Glomerular visceral epithelial cell (primary cell): Measurements from ENCODE around the gene CNTNAP5.

Experiments used
- DNase-seq: peaks from one replicate; pipeline ENCODE4 v3.0.0-alpha.2; 2016; ENCODE audit errors: extremely low spot score

CNTNAP5 gene

DNA sequence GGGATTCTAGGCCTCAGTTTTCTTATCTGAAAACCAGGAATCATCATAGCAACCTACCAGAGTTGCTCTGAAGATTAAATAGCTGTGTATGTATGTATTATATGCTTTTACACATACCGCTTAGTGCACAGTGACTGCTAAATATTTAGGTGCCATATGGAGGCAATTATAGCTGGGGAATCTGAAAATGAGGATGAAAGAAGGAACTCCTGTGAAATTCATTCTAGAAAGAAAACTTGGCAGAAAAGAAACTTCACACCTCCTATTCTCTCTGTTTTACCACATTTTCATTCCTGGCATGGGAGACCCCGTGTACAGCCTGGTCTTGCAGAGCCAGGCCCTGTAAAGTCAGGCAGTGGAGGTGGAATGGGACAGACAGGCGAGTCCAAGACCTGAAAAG, 862.4 kb downstream of the CNTNAP5 start:
- DNase-seq = no peak

DNA sequence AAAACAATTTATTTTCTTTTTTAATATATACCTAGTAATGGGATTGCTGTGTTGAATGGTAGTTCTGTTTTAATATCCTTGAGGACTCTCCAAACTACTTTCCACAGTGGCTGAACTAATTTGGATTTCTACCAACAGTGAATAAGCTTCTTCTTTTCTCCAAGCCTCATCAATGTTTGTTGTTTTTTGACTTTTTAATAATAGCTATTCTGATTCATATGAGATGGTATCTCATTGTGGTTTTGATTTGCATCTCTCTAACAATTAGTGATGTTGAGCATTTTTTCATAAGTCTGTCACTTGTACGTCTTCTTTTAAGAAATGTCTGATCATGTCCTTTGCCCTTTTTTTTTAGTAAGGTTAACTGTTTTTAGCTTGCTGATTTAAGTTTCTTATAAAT, 863.3 kb downstream of the CNTNAP5 start:
- DNase-seq = no peak

- DNase-seq = no peak
Observed at GRCh38 chr2:124894199-124894598, 869.1 kb downstream of the CNTNAP5 start.

DNA sequence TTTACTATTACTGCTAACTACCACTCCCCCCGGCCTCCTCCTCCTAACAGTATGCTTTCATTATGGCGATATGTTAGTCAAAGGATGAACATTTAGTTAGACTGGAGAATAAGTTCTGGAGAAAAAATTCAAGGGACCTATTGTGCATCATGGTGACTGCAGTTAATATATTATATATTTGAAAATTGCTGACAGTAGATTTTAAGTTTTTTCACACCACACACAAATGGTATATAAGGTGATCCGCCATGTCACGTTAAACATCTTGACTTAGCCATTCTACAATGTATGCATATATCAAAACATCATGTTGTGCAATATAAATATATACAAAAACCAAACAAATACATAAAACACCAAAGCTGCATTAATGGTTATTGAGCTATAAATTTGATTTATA, 873.7 kb downstream of the CNTNAP5 start:
- DNase-seq = no peak

DNA sequence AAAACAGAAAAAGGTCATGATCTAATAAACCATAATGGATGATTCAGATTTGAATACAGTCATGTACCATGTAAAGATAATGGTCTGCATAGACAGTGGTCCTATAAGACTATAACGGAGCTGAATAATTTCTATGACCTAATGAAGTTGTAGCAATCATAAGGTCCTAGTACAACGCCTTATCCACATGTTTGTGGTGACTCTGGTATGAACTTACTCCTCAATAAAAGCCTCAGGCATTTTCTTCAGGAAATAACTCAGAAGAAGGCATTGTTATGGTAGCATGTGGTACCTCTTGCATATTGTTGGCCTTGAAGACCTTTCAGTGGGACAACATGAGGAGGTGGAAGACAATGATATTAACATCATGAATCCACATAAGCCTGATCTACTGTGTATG, 883.3 kb downstream of the CNTNAP5 start:
- no peak for DNase-seq

- DNase-seq = no peak
Observed at GRCh38 chr2:124911560-124911959, 886.5 kb downstream of the CNTNAP5 start.

DNA sequence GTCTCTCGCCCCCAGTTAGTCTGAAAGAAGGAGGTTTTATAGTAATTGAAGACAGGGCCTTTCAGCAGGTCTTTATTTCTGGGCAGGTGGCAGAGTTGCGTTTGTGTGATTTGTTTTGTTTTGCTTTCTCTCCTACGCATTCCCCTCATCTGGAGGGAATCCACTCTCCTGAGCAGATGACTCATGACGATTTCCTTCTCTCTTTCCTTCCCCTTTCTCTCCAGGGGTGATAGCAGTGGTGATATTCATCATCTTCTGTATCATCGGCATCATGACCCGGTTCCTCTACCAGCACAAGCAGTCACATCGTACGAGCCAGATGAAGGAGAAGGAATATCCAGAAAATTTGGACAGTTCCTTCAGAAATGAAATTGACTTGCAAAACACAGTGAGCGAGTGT, 888.8 kb downstream of the CNTNAP5 start:
- DNase-seq = no peak

DNA sequence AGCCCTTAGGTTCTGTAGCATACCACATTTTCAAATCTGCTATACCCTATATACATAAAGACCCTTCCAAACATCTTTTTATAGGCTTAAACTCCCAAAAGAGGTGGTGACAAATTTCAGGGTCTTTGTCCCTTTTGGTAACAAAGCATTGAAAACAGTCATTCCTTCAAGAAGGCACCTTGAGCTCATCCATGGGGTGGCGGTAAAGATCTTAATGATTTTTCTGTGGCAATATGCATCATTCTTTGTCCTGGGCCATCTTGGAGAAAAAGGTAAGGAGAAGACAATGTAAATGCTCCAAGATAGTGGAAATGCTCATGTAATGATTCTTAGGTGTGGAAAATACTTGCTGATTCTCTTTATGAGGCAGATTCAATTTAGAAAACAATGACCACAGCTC, 890.5 kb downstream of the CNTNAP5 start:
- DNase-seq = no peak

DNA sequence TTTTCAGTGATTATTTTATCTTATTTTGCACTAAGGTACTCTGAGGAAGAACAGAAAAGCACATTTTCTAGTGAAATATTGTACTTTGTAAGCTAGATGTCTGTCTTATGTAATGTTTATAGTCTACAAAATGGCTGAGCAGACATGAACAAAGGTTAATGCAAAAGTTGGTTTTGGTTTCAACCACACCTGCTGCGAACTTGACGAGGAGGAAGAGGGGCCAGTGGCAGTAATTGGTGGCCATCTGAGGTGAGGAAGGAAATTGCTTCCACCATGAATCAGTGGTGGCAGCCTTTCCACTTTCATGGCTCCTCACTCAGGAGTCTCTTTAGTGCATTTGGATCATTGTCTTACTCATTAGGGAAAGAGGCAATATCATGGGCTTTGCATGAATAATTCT, 894.2 kb downstream of the CNTNAP5 start:
- no peak for DNase-seq

DNA sequence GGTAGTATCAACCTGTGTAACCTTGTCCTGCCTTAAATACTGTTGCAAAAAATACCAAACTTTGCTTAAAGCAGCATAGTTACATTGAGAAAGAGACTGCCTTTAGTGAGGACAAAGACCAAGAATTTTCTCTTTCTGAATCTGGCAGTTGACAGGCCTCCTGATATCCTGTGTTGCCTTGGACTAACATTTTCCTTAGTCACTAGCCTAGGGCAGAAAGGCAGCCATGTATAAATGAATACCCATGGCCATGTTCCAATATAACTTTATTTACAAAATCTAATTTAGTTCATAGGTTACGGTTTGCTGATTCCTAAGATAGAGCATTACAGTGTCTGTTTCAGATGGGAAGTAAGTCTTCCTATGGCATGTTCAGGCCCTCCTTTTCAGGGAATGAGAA, 895.4 kb downstream of the CNTNAP5 start:
- DNase-seq = no peak

GRCh38 chr2:124921191-124921590, 896.1 kb downstream of the CNTNAP5 start:
- no peak for DNase-seq

GRCh38 chr2:124923097-124923496, 898.0 kb downstream of the CNTNAP5 start:
- no peak for DNase-seq

DNA sequence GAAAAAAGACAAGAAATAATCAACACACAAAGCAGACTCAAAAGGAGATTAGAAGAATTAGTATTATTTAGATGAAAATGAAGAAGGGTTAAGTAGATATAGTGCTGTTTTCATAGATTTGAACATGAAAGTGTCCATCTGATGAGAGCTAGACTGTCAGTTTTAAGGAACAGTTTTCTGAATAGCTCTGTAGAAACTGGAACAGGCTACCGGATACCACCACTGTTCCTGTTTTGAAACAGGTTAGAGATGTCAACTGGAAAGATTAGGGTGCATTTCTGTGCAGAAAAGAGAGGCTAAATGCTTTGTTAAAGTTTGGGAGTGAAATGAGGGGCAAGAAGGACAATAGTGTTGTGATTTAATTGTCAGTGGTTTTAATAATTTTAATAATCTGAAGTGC, 908.8 kb downstream of the CNTNAP5 start:
- no peak for DNase-seq

- no peak for DNase-seq
Observed at GRCh38 chr2:124953921-124954320, 928.8 kb downstream of the CNTNAP5 start.

DNA sequence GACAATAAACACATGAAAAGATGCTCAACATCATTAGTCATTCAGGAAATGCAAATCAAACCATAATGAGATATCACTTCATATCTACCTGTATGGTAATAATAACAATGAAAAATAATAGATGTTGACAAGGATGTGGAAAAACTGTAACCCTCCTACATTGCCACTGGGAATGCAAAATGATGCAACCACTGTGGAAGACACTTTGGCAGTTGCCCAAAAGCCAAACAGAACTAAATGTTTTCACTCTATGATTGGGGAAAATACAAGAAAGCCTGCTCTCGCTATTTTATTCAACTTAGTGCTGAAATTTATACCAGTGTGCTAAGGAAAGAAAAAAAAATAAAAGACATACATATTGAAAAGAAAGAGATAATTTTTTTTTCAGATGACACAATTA, 934.5 kb downstream of the CNTNAP5 start:
- no peak for DNase-seq

- DNase-seq = no peak
Observed at GRCh38 chr2:124961132-124961531, 936.0 kb downstream of the CNTNAP5 start.
